MM.1S (cell line): ENCODE measurements around the gene LRCH1.

Source experiments
- CTCF ChIP-seq: fragments of 300-600 bp; sonication (generic); IDR thresholded peaks from 2 replicates; pipeline ENCODE4 v1.5.1; 2016; ENCODE audit warnings: antibody characterized with exemption, low read length, mixed read lengths
- EZH2 ChIP-seq: fragments of 300-600 bp; sonication (generic); optimal IDR thresholded peaks from 2 replicates; pipeline ENCODE3; 2017; ENCODE audit warnings: low read depth, mild to moderate bottlenecking, antibody characterized with exemption, low read length, mixed read lengths

GRCh38 chr13:46553886-46554858 lies 1.2 kb downstream of the LRCH1 start:
- 0 out of 2 replicates have a peak, but pooled peaks have one; percentile 6 for TF ChIP-seq CTCF
- no peak for TF ChIP-seq EZH2
